GM19455 (cell line): Measurements from ENCODE around the gene C16orf46.
"Not testable (repeated sequence)": the region's sequence is repeated elsewhere in the genome, so short reads cannot be mapped to it uniquely, and the experiment has no call there.

ENCODE experiments used
- ATAC-seq: cut with Tn5 transposase; IDR thresholded peaks from one replicate; pipeline ENCODE4 v1.9.1; 2021; ENCODE audit not compliant: unreplicated experiment

C16orf46 gene

DNA sequence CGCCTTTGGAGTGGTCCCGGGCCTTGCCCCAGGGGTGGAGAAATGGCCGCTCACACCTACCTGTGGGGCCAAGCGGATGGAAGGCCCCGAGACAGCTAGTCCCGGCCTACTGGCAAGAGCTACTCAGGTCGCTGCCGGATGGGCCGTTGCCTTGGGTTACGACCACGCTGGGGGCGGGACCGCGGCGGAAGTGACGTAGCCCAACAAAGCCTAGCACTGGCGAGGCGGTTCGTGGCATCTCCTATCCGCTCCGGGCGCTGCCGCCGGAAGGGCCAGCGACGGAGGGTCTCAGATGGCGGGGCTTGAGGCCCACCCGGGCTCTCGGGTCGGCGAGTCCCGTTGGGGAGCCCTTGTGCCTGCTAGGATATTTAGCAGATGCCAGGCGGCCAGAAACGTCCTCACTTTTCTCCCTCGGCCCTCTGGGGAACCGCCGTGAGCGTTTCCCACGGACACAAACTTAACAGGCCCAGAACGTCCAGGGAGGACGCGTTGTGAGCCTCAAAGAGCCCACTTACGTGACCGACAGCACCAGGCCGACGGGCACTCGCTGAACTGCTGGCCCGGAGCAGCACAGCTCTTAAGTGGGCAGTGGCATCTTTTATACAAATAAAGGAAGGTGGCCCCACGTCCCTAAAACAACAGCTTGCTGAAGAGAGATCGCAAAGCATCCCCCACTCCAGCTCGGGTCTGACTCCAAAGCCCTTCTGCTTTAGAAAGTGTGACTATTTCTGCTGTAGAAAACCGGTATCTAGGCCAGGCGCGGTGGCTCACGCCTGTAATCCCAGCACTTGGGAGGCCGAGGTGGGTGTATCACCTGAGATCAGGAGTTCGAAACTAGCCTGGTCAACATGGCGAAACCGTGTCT lies at the start of gene C16orf46:
Gene C16orf46, minus strand, starts transcription at position 163 of the 865 bp plus-strand sequence. CDS start 13,283 bp downstream, outside the sequence.
- peak; percentile 98 for ATAC-seq

DNA sequence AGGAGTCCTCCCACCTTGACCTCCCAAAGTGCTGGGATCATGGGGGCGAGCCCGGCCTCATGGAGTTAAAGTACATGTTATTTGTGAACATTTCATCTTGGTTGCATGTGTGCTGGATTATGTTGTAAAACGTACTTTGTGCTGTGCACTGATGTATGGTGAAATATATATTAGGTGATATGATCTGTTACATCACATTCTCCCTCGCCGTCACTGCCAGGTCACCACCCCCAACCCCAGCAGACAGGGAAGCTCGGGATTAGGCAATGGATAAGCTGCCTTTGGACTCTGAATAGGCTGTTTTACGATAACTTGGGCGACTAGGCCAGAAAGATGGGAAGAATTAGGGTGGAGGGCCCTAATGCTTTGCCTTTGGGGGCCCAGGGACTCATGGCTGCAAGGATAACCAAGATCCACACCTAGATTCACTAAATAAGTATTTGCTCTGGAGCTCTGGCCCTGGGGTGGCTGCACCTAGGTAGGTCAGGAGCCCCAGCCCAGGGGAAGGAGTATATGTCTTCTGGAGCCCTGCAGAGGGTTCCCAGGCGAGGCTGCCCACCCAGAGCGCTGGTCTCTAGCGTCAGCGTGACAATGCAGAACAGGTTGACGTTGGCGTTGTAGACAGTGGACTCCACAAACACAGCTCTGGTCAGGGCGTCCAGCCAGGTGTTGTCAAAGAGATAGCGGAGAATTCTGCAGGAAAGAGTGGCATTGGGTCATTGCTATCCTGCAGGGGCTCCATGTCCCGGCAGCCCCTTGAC lies 46.2 kb upstream of the C16orf46 start:
- ATAC-seq = no peak

DNA sequence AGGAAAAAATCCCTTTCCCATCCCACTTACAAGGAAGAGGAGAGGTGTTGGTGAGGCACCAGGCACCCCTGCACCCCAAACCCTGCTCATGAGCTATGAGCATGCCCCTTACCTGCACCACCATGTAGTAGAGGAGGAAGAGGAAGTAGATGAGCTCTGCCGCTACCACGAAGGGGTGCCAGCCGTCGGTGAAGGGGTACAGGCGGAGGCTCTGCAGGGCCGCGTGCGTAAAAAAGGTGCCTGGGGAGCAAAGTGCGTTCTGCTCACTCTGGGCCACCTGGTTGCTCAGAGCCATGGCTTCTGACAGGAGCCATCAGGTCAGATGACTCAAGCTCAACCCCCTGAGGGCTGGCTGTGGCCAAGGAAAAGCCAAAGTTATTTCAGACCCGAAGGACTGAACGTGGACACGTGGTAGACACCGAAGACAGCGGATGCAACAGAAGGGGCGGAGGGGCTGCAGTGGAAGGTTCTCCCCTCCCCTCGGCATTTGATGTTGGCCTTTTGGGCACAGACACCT lies 44.5 kb upstream of the C16orf46 start:
- no peak for ATAC-seq

DNA sequence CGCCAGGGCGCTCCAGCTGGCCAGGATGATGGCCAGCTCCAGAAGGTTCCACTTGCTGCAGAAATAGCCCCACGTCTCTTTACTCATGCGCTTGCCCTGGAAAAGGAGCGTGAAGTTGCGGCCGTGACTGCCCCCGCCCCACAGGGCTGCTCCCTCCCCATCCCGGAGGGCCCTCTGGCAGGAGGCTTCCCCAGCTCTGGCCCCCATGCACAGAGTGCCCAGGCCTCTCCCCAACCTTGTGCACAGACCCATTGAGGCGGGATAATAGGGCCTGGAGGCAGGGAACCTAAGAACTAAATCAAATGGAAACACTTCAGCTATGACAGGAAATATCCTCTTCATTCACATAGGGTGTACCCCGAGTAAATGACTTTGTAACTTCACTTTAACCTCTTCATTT lies 40.4 kb upstream of the C16orf46 start:
- ATAC-seq = no peak

DNA sequence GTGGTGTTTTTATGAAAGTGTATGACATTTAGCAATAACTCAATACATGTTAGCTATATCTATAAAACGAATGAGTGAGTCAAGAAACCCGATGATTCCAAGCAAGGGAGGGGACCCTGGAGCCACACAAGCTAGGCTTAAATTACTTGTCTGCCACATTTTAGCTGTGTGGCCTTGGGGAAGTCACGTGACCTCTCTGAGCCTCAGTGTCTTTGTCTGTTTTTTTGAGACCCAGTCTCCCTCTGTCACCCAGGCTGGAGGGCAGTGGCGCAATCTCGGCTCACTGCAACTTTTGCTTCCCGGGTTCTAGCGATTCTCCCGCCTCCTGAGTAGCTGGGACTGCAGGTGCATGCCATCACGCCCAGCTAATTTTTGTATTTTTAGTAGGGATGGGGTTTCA lies 39.2 kb upstream of the C16orf46 start:
- ATAC-seq = no peak

DNA sequence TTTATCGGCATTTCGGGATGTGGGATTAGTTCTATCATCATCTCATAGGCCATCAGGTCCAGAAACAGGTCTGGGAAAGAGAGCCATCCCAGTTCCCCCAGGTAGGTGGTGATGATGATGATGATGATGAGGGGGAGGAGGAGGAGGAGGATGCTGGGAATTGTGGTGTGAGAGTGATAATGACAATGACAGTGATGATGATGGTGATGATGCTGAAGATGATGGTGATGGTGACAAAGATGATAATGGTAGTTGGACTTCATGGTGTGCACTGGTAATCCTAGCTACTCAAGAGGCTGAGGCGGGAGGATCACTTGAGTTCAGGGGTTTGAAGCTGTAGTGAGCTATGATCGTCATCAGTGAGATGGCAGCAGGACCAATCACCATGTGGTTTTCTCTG lies 35.4 kb upstream of the C16orf46 start:
- no peak for ATAC-seq

- not testable (repeated sequence) for ATAC-seq
These were observed 32.2 kb upstream of the C16orf46 start for GRCh38 chr16:81109274-81109673.

GRCh38 chr16:81107511-81107910 lies 30.5 kb upstream of the C16orf46 start:
- no peak for ATAC-seq

DNA sequence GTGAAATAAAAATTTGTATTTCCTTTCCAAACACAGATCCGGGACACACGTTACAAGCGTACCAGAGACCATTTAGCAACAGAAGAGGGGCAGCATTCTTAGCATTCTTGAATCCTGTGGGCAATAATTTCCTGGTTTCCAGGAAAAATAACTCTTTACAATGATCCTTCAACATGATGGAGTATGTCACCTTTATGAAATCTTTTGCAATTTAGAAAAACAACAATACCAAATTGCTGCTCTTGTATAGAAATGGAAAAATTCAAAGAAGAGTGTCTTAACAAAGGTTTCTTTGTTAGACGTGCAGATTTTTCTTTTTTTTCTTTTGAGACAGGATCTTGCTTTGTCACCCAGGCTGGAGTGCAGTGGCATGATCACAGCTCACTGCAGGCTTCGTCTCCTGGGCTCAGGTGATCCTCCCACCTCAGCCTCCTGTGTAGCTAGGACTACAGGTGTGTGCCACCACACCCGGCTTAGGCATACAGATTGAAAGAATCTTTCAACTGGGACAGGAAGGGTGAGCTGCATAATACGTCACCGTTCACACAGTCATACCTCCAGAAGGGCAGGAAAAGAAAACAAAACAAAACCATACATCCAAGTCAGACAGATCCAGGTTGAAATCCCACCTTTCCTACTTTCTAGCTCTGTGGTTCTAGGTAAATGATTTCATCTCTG lies 29.9 kb upstream of the C16orf46 start:
- no peak for ATAC-seq

DNA sequence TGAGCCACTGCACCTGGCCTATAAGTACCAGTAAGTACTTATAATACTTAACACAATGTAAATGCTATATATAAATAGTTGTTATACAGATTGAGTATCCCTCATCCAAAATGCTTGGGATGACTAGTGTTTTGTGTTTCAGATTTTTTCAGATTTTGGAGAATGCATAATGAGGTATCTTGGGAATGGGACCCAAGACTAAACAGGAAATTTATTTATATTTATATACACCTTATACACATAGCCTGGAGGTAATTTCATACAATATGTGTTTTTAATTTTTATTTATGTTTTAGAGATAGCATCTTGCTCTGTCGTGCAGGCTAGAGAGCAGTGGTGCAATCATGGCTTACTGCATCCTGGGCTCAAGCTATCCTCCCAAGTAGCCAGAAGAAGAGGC lies 28.9 kb upstream of the C16orf46 start:
- ATAC-seq = no peak

DNA sequence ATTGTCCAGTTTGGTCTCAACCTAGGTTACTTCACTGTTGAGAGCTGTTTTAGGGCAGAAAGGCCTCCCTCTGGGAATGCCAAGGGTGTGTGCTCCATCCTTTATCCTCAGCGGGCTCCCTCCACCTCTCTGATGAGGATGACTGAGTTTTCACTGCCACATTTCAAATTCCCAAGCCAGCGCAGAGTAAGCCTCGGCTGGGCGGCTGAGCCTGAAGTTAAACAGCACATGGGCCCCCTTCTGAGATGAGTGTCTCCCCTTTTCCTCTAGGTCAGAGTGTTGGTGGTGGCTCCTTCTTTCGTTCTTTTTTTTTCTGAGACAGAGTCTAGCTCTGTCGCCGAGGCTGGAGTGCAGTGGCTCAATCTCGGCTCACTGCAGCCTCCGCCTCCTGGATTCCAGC lies 24.7 kb upstream of the C16orf46 start:
- no peak for ATAC-seq

- no peak for ATAC-seq
These were observed 22.9 kb upstream of the C16orf46 start for GRCh38 chr16:81099958-81100357.

DNA sequence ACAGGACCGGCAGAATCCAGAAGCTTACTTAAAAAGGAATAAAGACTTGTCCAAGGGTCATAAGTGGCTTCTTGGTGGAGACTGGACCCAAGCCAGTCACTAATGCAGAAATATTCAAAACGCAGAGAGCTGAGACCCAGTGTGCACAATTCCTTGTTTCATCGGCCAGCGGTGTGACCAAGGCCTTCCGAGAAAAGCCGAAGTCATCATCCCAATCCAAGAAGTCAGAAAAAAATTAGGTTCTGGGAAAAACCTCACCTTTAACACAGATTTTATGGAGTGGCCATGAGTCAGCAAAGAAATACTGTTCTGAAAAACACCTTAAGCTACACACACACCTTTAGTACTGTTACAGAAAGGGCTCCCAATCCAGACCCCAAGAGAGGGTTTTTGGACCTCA lies 20.2 kb upstream of the C16orf46 start:
- ATAC-seq = no peak

GRCh38 chr16:81096715-81097208 lies 19.7 kb upstream of the C16orf46 start:
- no peak for ATAC-seq

- peak; percentile 99 for ATAC-seq
These were observed 19.1 kb upstream of the C16orf46 start, which contains the start of gene GCSH for GRCh38 chr16:81095953-81096714. Gene GCSH, minus strand, starts transcription at chr16:81096395. Its CDS starts 117 bp downstream, at chr16:81096278.

DNA sequence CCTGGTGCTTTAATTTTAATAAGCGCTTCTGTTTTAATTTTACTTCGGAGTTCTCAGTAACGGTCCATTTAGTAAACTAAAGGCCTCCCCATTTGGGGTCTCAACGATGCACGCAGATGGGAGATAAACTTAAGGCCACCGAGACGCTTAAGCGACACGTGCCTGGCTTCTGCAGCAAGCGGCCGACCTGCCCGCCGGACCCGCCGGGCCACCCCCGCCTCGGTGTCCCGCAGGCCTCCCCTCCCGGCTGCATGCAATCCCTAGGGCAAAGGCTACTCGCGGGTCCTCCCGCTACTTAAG lies 18.6 kb upstream of the C16orf46 start:
- ATAC-seq = peak; percentile 19

DNA sequence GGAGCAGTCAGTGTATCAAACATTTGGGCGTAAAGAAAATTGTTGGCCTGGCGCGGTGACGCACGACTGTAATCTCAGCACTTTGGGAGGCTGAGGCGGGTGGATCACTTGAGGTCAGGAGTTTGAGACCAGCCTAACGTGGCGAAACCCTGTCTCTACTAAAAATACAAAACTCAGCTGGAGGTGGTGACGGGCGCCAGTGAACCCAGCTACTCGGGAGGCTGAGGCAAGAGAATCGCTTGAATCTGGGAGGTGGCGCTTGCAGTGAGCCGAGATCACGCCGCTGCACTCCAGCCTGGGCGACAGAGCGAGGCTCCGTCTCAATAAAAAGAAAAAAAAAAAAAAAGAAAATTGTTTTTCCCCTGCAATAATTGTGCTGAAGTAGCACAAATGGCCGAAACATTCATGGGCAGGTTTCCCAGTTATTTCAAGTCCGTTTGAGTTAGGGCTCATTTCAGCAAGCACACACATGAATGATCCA lies 17.8 kb upstream of the C16orf46 start:
- ATAC-seq = no peak

DNA sequence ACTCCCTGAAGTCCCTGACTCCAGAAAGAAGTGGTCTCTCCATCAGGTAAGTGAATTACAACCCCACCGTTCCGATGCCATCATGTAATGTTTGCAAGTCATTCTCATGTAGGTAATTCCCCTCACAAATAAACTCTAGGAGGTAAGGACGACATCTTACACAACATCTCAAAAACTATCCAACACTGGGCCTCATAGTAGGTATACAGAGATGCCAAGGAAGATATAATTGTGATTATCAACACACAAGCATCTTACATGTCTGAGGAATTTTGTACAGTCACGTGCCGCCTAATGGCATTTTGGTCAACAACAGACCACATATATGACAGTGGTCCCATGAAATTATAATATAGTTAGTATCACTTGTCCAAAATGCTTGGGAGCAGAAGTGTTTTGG lies 11.8 kb upstream of the C16orf46 start:
- no peak for ATAC-seq

- no peak for ATAC-seq
These were observed 4.0 kb upstream of the C16orf46 start for GRCh38 chr16:81081014-81081413.

GRCh38 chr16:81080233-81080632 lies 3.2 kb upstream of the C16orf46 start:
- ATAC-seq = no peak
